Endothelial cell of hepatic sinusoid (primary cell): ENCODE measurements around the gene MT2A.
"Not testable (repeated sequence)": the region's sequence is repeated elsewhere in the genome, so short reads cannot be mapped to it uniquely, and the experiment has no call there.

Experiments used
- in situ Hi-C: cut with HindIII; loops from 2 replicates; pipeline ENCODE4 v1.10.0; 2017; ENCODE audit warnings: low sequenced_read_pairs

MT2A gene

DNA sequence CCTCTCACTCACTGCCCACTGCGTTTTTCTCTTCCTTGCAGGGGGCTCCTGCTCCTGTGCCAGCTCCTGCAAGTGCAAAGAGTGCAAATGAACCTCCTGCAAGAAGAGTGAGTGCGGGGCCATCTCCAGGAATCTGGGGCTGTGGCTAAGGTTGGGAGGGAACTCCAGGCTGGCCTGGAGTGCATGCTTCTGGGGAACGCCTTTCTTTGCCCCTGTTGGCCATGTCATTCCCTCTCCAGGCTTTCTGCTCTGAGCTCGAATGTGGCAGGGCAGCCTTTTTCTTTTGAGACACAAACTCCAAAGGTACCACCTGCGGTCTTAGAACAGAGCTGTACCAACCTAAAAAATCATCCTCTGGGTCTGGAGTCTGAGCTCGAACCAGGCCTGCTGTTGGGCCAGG lies 9.8 kb downstream of the MT2A start:
- in situ Hi-C loops = no loop called here

DNA sequence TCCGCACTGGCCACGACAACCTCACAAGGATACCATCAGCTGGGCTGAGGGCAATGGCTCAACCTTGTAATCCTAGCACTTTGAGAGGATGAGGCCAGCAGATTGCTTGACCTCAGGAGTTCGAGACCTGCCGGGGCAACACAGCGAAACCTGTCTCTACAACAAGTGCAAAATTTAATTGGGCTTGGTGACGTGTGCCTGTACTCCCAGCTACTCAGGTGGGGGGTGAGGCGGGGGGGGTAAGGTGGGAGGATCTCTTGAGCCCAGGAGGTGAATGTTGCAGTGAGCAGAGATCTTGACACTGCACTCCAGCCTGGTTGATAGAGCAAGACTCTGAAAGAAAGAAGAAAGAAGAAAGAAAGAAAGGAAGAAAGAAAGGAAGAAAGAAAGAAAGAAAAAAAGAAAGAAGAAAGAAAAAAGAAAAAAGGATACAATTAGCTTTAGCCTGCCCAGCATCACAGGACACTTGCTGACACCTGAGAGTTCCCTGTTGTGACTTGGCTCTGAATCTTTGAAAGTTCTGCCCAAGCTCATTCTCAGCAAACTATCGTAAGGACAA lies 12.0 kb downstream of the MT2A start:
- in situ Hi-C loops = no loop called here

GRCh38 chr16:56621665-56622445 lies 13.5 kb downstream of the MT2A start:
- in situ Hi-C loops = not testable (repeated sequence)

DNA sequence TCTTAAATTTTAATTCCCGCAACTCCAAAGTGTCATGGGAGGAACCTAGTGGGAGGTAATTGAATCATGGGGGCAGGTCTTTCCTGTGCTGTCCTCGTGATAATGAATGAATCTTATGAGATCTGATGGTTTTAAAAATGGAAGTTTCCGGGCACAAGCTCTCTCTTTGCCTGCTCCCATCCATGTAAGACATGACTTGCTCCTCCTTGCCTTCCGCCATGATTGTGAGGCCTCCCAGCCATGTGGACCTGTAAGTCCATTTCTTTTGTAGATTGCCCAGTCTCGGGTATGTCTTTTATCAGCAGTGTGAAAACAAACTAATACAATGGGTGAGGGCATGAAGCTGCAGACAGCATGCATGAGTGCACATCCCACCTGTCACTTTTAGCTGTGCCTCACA lies 14.8 kb downstream of the MT2A start:
- in situ Hi-C loops = not testable (repeated sequence)

DNA sequence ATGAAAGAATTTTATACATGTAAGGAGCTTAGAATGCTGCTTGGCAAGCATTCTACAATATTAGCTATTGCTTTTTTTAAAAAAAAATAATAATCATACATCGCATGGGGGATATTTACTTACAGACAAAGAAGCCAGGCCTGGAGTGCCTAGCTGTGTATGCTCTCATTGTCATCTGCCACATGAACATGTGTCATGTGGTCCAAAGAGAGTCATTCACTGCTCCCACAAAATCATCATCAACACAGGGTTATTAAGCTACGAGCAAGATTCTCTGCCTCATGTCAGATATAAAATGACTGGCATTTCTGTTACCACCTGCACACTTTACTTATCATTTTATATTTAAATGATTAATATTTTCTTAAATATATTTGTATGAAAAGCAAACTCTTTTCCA lies 15.3 kb downstream of the MT2A start:
- in situ Hi-C loops = no loop called here

- in situ Hi-C loops = no loop called here
These were observed 17.0 kb downstream of the MT2A start, which contains the start of gene MT1E for GRCh38 chr16:56625140-56625942. Gene MT1E (plus strand): TSS chr16:56625781. CDS start chr16:56625852, 71 bp downstream.

DNA sequence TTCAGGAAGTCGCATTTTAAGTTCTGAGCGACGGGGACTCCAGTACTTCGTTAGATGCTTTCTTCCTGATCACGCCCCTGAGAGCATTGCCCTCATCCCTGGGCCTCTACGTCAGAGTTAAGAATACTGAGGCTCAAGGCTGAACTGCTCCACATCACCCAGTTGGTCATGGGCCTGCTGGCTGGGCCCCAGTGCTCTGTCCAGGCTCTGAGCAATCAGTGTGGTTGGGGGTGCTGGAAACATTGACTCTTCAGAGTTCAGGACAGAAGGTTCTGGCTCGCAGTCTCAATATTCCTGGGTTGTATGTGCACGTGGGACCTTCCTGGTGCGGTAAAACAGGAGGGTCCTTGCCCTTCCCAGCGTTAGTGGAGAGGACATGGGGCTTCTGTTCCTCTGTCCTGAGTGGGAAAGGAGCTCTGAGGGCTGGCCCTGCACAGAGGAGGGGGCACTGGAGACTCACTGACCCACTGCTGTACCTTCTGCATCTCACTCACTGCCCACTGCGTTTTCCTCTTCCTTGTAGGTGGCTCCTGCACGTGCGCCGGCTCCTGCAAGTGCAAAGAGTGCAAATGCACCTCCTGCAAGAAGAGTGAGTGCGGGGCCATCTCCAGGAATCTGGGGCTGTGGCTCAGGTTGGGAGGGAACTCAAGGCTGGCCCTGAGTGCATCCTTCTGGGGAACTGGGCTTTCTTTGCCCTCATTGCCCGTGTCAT lies 17.7 kb downstream of the MT2A start:
- in situ Hi-C loops = no loop called here

DNA sequence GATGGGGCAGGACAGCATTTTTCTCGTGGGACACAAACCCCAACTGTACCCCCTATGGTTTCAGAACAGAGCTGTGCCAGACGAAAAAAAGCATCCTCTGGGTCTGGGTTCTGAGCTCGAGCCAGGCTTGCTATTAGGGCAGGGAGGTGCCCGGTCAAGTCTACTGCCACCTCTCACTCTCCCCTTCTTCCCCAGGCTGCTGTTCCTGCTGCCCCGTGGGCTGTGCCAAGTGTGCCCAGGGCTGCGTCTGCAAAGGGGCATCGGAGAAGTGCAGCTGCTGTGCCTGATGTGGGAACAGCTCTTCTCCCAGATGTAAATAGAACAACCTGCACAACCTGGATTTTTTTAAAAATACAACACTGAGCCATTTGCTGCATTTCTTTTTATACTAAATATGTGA lies 18.3 kb downstream of the MT2A start:
- in situ Hi-C loops = no loop called here

DNA sequence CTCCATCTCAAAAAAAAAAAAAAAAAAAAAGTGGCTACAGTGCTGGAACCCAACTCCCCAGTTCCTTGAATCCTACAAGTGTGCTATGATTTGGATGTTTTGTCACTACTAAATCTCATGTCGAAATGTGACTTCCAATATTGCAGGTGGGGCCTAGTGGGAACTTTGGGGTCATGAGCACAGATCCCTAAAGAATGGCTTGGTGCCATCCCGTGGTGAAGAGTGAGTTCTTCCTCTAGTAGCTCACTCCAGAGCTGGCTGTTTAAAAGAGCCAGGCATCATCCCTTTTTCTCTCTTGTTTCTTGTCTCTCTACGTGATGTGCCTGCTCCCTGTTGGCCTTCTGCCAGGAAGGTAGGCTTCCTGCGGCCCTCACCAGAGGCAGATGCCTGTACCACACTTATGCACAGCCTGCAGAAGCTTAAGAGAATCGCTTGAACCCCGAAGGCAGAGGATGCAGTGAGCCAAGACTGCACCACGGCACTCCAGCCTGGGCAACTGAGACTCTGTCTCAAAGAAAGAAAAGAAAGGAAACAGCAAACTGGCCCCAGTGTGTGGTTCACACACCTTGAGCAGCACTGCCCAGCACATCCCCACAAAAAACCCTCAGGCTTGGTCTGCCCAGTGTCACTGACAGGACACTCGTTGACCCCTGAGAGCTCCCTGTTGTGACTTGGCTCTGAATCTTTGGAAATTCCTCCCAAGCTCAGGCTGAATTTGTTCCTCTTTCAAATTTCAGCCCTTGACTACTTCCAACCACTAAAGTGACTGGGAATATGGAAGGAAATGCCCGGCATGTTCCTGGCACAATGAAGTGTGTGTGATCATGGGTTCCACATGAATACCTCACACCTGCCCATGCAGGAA lies 20.3 kb downstream of the MT2A start:
- in situ Hi-C loops = no loop called here

DNA sequence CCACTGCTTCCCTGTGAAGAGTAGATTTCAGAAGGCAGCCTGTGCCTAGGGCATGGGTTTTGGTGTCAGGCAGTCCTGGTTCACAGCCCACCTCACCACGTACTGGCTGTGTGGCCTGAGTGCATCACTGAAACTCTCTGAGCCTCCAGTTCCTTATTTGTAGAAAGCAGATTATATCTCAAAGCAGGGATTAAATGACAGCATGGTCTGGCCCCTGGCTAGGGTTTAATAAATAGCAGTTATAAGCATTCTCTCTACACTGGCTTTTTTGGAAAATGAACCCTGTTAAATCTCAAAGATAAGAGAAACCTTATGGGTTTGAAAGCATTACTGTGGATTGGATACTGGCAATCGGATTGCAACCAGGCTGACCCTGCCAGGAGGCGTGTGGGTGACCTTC lies 21.1 kb downstream of the MT2A start:
- in situ Hi-C loops = no loop called here

- in situ Hi-C loops = no loop called here
These were observed 21.8 kb downstream of the MT2A start for GRCh38 chr16:56630134-56630533.

- in situ Hi-C loops = no loop called here
These were observed 22.8 kb downstream of the MT2A start for GRCh38 chr16:56631197-56631596.

GRCh38 chr16:56631832-56632155 lies 23.4 kb downstream of the MT2A start:
- in situ Hi-C loops = no loop called here

GRCh38 chr16:56632156-56632847 lies 23.9 kb downstream of the MT2A start, which contains the start of gene MT1M:
Gene MT1M (plus strand): TSS chr16:56632659. CDS start chr16:56632732, 73 bp downstream.
- in situ Hi-C loops = no loop called here

- in situ Hi-C loops = no loop called here
These were observed 24.5 kb downstream of the MT2A start for GRCh38 chr16:56632848-56633365.

GRCh38 chr16:56633535-56633934 lies 25.2 kb downstream of the MT2A start:
- in situ Hi-C loops = no loop called here

GRCh38 chr16:56634715-56635440 lies 26.5 kb downstream of the MT2A start:
- in situ Hi-C loops = no loop called here

DNA sequence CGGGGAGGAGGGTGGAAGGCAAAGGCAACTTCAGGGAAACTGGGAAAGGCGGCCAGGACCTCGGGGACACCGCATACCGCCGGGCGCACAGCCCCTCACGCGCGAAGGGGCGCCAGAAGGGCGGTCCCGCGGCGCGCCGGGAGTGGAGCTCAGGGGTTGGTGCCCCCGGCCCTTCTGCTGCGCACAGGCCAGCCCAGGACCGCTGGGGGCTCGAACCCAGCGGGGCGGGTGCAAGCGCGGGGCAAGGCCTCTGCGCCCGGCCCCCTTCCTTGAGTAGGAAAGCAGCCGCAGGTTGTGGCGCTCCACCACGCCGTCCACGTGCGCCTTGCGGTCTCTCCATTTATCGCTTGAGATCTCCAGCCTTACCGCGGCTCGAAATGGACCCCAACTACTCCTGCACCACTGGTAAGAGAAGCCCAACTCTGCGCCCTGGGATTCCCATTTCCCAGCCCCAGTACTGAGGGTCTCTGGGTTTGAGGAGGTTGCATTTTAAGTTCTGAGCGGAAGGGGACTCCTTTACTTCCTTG lies 27.1 kb downstream of the MT2A start:
- in situ Hi-C loops = no loop called here
